Measurements from ENCODE around the gene CDK6.

Gene CDK6

GRCh38 chr7:92827464-92828120 is 8.8 kb downstream of the CDK6 start:
- no peak for DNase-seq (ENCODE audit: low read depth in 3 of 3)

- no peak for DNase-seq (ENCODE audit: low read depth in 3 of 3)
Observed at GRCh38 chr7:92826258-92826938, 10.0 kb downstream of the CDK6 start.

GRCh38 chr7:92824901-92825480 is 11.4 kb downstream of the CDK6 start:
- DNase-seq (ENCODE audit: low read depth in 3 of 3), result no peak

- DNase-seq (ENCODE audit: low read depth in 3 of 3), result no peak
Observed at GRCh38 chr7:92824450-92824849, 11.9 kb downstream of the CDK6 start.

GRCh38 chr7:92823042-92823441 is 13.3 kb downstream of the CDK6 start:
- no peak for DNase-seq (ENCODE audit: low read depth in 3 of 3)

GRCh38 chr7:92820191-92820590 is 16.2 kb downstream of the CDK6 start:
- no peak for DNase-seq (ENCODE audit: low read depth in 3 of 3)

- DNase-seq (ENCODE audit: low read depth in 3 of 3), result no peak
Observed at GRCh38 chr7:92817398-92817797, 19.0 kb downstream of the CDK6 start.

GRCh38 chr7:92815412-92815811 is 21.0 kb downstream of the CDK6 start:
- no peak for DNase-seq (ENCODE audit: low read depth in 3 of 3)

GRCh38 chr7:92813390-92814024 is 22.9 kb downstream of the CDK6 start:
- DNase-seq (ENCODE audit: low read depth in 3 of 3), result no peak

- DNase-seq (ENCODE audit: low read depth in 3 of 3), result no peak
Observed at GRCh38 chr7:92811158-92811557, 25.2 kb downstream of the CDK6 start.

GRCh38 chr7:92809760-92810573 is 26.4 kb downstream of the CDK6 start:
- peak in 1 of 3 experiments; percentile 39 for DNase-seq (ENCODE audit: low read depth in 3 of 3)

GRCh38 chr7:92809397-92809759 is 27.0 kb downstream of the CDK6 start:
- DNase-seq (ENCODE audit: low read depth in 3 of 3), result no peak

GRCh38 chr7:92808635-92809034 is 27.7 kb downstream of the CDK6 start:
- DNase-seq (ENCODE audit: low read depth in 3 of 3), result no peak

GRCh38 chr7:92808006-92808405 is 28.4 kb downstream of the CDK6 start:
- no peak for DNase-seq (ENCODE audit: low read depth in 3 of 3)

GRCh38 chr7:92806496-92806895 is 29.9 kb downstream of the CDK6 start:
- DNase-seq (ENCODE audit: low read depth in 3 of 3), result no peak

GRCh38 chr7:92802406-92802805 is 34.0 kb downstream of the CDK6 start:
- DNase-seq (ENCODE audit: low read depth in 3 of 3), result no peak

GRCh38 chr7:92799446-92800211 is 36.7 kb downstream of the CDK6 start:
- DNase-seq (ENCODE audit: low read depth in 3 of 3), result no peak

GRCh38 chr7:92798517-92799249 is 37.7 kb downstream of the CDK6 start:
- no peak for DNase-seq (ENCODE audit: low read depth in 3 of 3)

GRCh38 chr7:92797693-92798092 is 38.7 kb downstream of the CDK6 start:
- DNase-seq (ENCODE audit: low read depth in 3 of 3), result no peak

GRCh38 chr7:92797284-92797683 is 39.1 kb downstream of the CDK6 start:
- DNase-seq (ENCODE audit: low read depth in 3 of 3), result no peak

- DNase-seq (ENCODE audit: low read depth in 3 of 3), result no peak
Observed at GRCh38 chr7:92794831-92795230, 41.5 kb downstream of the CDK6 start.
